HG03039 (cell line): ENCODE results near the gene PAH.
"Not testable (repeated sequence)": the region's sequence is repeated elsewhere in the genome, so short reads cannot be mapped to it uniquely, and the experiment has no call there.

ENCODE experiments used
- ATAC-seq: cut with Tn5 transposase; IDR thresholded peaks from one replicate; pipeline ENCODE4 v1.9.1; 2021; ENCODE audit warnings: mild to moderate bottlenecking, moderate library complexity; ENCODE audit not compliant: unreplicated experiment

Gene PAH

GRCh38 chr12:102833687-102834441, 83.2 kb downstream of the PAH start:
- ATAC-seq = no peak

GRCh38 chr12:102832826-102833225, 84.2 kb downstream of the PAH start:
- not testable (repeated sequence) for ATAC-seq

DNA sequence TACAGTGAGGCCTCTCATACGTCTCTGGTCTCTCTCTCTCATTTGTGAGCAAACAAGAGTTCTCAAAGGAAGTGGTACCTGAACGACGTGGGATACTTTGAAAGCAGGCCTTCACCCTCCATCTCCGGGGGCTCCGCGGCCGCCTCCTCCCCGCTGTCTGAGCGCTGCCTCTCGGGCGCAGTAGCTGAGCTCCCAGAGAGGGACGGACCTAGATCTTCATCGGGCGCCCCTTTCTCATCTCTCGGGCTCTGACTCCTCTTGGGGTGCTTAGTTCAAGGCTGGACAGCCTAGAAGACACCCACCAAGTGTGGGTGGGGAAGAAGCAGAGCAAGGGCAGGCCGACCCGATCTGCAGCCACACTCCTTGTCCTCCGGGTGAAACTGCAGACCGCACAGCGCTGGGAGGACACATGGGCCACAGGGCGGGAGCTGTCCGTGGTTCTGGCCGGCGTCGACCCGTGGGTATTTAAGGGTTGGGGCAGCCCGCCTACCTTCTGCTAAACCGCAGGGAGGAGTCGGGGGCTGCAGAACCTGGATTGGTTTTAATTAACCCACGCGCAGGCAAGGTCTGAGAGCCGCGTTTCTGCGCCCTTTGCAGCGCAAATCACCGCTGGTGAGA, 92.7 kb downstream of the PAH start:
- no peak for ATAC-seq

DNA sequence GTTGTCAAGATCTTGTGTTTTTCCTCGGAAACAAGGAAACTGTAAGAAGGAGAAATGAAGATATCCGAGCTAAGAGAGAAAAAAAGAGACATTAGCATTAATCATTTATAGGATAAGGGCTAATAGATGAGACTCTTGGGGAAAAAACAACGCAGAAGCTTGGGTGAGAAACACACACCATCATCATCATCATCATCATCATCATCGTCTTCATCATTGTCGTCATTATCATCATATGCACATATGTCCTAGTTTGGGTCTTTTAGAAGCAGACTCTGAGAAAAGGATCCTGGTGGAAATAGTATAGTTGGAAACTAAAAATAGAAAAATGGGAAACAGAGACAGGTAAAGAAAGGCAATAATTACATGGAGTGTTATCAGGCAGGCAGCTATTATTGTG, 95.9 kb downstream of the PAH start:
- ATAC-seq = no peak

DNA sequence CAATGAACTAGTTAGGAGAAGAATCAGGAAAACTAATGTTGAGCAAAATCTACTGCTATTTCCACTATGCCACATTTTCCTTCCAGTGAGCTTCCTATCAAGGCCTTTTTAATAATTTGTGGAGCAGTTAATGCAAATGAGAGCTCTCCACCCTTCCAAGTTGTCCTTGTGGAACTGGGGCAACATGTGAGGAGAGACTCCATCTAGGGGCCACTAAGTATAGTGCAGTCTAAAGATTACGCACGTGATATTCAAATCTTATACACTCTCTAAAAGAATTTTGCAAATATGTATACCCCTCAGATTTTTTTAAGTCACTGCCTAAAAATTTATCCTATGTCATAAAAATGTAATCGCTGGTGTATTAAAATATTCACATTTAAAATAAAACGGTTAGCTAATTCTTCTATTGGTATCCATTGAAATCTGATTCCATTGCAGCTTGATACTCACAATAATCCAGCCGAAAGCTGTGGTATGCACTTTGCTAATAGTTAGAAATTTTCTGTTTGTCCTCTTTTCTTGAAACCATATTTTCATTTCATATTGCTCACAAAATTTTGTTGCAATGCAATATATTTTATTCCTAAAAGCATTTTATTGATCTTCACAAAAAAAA, 100.1 kb downstream of the PAH start:
- ATAC-seq = no peak

DNA sequence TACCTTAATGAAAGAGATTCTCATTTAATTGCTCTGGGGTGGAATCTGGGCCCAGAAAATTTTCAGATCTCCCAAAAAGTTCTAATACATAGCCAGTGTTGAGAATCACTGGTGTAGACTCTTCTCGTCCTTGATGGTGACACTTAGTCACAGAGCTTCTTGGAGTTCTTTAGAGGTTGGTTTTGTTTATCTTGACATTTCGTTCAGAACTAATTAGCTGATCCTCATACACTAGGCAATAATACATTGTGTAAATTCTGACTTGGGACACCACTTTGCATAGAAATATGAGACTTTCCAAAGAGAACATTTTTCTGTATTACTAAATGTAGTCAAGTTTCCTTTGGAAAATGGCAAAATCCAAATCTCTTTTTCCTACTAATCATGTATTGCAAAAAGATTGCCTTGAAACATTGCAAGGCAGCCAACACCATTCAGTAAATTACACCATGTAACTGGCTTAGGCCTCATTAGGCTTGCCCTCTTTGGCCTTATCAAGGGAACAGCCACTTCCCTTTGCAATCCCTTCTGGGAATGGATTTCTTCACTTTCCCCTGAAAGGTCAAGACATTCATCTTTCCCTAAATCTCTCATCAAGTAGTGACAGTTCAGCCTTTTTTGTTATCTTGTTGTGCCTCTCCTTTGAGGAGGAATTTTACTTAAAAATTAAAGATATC, 102.2 kb downstream of the PAH start:
- ATAC-seq = no peak

DNA sequence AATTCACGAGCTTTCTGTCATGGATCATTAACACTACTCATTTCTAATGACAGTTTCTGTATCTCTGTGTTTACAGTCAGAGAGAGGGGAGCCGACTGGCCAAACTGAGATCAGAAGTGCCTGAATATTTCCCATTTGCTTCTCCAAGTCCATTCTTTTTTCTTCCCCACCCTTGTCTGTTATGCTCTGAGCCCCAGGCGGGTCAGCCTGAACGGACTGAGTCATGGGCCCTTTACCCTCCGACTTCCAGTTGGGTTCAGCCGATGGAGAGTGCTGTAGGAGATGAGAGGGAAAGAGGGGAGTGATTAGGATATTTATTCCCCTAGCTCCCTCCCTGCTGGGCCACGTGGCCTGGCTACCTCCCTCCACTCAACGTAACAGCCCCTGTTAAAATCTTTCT, 104.7 kb downstream of the PAH start:
- ATAC-seq = no peak

GRCh38 chr12:102811110-102811737, 105.8 kb downstream of the PAH start:
- no peak for ATAC-seq

GRCh38 chr12:102808412-102808811, 108.6 kb downstream of the PAH start:
- no peak for ATAC-seq

DNA sequence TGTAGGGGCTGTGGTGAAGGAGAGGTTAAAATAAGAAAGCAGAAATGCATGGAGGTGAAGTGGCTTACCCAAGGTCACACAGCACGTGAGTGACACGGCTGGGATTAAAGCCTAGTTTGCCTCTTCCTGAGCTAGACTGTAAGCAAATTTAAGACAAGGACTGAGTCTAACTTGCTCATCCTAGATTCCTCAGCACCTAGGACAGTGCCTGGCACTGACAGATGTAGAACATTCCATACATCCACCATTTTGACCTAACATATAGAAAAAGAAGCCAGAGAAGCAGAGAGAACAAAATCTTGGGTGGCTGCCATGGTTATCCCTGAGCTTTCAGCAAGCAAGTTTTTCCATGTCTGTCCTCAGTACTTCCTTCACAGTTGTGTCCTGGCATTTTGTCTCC, 110.5 kb downstream of the PAH start:
- no peak for ATAC-seq

DNA sequence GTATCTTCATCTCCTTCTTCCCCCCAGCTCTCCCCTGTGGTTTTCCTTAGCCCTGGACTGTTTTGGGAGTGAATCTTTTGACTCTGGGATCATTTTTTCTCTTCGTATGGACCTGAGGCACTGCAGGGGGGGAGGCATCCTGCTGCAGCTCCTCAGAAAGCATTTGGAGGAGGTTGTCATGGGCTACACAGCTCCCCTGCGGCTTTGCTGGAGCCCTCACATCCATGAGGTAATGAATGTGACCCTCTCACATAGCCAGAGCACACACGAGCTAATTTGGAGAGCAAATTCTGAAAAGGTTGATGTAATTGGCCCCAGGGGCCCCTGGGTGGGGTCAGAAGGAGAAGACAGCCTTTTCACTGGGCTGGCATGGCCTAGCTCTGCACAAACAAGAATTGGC, 110.9 kb downstream of the PAH start:
- ATAC-seq = no peak

DNA sequence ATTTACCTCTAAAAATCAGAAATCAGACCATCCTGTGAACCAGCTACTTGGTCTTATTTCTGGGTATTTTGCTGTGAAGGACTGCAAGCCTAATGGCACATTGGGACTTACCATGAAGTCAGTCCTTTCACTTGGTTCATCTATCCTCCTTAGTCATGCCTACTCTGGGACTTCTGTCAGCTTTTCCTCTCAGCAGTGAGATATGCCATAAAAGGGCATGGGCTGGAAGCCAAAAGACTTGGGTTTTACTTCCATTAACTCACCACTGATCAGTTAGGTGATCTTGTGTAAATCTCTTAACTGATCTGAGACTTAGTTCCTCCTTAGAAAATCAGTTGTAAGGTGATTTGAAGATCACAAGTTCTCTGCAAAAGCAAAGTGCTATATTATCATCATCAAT, 116.5 kb downstream of the PAH start:
- ATAC-seq = no peak

DNA sequence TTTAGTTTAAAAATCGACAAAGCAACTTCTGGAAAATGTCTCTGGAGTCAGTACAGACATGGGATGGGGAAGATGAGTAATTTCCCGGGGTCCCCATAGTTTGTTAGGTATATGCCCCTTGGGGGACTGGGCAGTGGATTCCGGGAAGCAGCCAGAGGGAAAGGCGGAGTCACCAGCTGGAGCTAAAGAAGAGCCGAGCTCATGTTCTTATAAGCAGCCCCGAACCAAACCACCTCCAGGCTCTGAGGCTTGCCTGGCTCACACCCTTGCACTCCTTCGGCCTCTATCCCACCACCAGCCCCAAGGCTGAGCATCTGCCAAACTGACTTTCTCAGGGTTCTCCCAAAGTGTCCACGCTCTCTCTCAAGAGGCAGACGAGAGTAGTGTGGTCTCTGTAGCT, 117.8 kb downstream of the PAH start:
- ATAC-seq = no peak

- ATAC-seq = no peak
These were observed 119.5 kb downstream of the PAH start for GRCh38 chr12:102797528-102797927.

- ATAC-seq = no peak
These were observed 123.1 kb downstream of the PAH start for GRCh38 chr12:102793921-102794320.
